SIG-M5 treated with dmso at 0.1 percent for 504 hours (cell line): ENCODE data around the gene KDM3B.
A peak's percentile ranks its signal among the peaks of the same experiment; 100 is the strongest.
"Not testable (repeated sequence)": the region's sequence is repeated elsewhere in the genome, so short reads cannot be mapped to it uniquely, and the experiment has no call there.

Experiments
- DNase-seq: peaks from one replicate; lab custom pipeline; 2025; ENCODE audit not compliant: unreplicated experiment; lab: John Stamatoyannopoulos, UW

Gene KDM3B

DNA sequence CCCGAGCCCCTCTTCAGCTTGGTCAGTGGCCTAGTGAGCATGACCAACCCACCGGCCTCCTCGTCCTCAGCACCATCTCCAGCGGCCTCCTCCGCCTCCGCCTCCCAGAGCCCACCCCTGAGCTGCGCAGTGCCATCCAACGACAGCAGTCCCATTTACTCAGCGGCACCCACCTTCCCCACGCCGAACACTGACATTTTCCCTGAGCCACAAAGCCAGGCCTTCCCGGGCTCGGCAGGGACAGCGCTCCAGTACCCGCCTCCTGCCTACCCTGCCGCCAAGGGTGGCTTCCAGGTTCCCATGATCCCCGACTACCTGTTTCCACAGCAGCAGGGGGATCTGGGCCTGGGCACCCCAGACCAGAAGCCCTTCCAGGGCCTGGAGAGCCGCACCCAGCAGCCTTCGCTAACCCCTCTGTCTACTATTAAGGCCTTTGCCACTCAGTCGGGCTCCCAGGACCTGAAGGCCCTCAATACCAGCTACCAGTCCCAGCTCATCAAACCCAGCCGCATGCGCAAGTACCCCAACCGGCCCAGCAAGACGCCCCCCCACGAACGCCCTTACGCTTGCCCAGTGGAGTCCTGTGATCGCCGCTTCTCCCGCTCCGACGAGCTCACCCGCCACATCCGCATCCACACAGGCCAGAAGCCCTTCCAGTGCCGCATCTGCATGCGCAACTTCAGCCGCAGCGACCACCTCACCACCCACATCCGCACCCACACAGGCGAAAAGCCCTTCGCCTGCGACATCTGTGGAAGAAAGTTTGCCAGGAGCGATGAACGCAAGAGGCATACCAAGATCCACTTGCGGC, 114.6 kb downstream of the KDM3B start:
- DNase-seq = no peak

DNA sequence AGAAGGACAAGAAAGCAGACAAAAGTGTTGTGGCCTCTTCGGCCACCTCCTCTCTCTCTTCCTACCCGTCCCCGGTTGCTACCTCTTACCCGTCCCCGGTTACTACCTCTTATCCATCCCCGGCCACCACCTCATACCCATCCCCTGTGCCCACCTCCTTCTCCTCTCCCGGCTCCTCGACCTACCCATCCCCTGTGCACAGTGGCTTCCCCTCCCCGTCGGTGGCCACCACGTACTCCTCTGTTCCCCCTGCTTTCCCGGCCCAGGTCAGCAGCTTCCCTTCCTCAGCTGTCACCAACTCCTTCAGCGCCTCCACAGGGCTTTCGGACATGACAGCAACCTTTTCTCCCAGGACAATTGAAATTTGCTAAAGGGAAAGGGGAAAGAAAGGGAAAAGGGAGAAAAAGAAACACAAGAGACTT, 115.2 kb downstream of the KDM3B start:
- no peak for DNase-seq

DNA sequence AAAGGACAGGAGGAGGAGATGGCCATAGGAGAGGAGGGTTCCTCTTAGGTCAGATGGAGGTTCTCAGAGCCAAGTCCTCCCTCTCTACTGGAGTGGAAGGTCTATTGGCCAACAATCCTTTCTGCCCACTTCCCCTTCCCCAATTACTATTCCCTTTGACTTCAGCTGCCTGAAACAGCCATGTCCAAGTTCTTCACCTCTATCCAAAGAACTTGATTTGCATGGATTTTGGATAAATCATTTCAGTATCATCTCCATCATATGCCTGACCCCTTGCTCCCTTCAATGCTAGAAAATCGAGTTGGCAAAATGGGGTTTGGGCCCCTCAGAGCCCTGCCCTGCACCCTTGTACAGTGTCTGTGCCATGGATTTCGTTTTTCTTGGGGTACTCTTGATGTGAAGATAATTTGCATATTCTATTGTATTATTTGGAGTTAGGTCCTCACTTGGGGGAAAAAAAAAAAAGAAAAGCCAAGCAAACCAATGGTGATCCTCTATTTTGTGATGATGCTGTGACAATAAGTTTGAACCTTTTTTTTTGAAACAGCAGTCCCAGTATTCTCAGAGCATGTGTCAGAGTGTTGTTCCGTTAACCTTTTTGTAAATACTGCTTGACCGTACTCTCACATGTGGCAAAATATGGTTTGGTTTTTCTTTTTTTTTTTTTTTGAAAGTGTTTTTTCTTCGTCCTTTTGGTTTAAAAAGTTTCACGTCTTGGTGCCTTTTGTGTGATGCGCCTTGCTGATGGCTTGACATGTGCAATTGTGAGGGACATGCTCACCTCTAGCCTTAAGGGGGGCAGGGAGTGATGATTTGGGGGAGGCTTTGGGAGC, 115.9 kb downstream of the KDM3B start:
- peak; percentile 59 for DNase-seq

DNA sequence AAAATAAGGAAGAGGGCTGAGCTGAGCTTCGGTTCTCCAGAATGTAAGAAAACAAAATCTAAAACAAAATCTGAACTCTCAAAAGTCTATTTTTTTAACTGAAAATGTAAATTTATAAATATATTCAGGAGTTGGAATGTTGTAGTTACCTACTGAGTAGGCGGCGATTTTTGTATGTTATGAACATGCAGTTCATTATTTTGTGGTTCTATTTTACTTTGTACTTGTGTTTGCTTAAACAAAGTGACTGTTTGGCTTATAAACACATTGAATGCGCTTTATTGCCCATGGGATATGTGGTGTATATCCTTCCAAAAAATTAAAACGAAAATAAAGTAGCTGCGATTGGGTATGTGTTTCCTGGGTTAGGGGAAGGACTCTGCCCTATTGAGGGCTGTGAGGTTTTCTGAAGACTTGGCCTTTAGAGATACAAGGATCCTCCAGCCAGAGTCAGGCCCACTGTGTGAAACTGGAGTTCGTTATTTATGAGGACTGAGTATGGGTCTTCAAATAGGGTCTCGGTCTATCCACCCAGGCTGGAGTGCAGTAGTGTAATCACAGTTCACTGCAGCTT, 116.6 kb downstream of the KDM3B start:
- DNase-seq = no peak

DNA sequence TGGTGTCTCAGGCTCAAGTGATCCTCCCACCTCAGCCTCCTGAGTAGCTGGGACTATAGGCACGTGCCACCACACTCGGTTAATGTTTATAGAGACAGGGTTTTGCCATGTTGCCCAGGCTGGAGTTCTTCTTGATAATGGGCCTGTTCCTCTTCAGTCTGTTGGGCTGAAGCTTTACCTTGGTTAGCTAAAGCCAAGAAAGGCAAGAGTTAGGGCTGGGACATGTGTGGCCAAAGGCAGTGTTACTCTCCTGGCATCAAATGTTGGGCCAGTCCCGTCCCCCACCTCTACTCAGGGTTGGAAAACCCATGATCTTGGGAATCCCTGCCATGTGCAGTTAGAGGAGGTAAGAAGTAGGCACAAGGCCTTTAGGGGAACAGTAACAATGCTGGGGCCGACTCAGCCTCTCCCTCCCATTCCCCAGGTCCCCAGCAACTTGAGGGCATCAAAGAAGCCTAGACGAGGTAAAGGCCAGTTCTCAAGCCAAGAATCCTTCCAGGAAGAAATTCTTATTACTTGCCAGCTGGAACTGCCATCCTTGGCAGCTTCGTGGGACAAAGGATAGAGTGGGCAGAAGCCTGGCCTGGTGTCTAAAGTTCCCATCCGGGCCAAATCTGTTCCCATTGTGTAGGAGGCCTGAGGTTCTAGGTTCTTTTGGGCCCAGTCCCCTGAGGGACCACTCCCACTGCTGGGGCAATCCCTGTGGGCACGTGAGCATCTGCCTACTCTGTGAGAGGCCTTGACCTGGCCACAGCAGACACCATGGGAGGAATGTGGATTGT, 117.2 kb downstream of the KDM3B start:
- DNase-seq = no peak

DNA sequence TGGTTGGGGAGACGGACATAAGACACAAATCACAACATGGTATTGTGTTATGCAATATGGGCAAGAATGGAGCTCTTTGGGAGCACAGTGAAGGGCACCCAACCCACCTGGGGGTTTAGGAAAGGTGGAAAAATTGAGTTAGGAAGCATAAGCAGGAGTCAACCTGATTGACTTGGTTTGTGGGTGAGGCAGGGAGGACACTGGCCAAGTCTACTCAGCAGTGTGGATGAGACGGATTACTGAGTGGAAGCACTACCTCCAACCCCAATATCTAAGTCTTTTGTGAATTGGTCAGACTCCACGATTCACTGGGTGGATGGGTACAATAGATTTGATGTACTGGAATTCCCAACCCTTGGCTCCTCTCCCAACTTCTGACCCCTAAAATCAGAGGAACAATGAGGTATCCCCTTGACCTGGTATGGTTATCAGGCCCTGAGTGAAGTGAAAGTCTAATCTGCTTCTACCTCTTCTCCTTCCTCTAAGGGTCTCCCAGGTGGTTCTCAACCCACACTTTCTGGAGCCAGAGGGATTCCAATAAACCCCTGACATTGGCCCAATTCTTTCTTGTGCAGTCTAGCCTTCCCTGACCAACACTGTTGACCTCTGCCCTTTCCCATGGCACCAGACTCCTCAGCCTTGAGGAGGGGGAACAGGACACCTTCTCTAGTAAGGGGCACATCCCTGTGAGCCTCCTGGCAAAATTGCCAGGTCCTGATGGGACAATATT, 118.0 kb downstream of the KDM3B start:
- no peak for DNase-seq

DNA sequence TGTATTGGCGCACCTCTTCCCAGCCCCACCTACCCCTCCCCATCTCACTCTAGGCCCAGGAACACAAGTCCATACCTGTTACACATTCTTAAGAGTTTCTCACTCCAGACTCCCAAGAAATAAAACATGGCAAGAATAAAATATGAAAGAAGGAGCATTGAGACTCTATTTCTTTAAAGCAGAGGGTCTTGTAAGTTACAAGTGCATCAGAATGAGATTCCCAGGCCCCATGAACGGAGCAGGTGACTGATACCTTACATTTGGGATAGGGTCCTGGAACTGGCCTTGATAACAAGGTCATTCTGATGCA, 118.5 kb downstream of the KDM3B start:
- no peak for DNase-seq

DNA sequence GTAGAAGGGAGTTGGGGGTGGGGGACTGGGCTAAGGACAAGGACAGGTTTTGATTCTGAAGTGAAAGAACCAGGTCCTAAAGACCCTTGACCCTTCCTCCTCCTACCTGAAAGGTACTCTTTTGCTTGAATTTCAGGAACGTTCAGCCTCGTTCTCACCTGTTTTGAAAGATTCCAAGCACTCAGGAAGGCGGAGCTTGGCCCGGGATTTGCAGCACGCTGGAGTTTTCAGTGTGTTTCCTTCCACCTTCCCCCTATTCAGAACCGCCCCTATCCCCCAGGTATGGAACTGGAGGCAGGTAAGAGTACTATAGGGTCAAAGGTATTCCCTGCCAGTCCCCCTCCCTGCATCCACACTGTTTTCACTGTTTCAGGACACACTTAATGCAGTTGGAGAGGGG, 119.9 kb downstream of the KDM3B start:
- no peak for DNase-seq

DNA sequence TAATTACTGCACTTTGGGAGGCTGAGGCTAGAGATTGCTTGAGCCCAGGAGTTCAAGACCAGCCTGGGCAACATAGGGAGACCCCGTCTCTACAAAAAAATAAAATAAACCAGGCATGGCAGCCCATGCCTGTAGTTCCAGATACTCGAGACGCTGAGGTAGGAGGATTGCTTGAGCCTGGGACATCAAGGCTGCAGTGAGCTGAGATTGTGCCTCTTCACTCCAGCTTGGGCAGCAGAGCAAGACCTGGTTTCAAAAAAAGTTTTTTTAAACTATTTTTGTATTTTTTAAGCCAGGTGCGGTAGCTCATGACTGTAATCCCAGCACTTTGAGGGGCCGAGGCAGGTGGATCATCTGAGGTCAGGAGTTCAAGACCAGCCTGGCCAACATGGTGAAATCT, 120.7 kb downstream of the KDM3B start:
- not testable (repeated sequence) for DNase-seq

DNA sequence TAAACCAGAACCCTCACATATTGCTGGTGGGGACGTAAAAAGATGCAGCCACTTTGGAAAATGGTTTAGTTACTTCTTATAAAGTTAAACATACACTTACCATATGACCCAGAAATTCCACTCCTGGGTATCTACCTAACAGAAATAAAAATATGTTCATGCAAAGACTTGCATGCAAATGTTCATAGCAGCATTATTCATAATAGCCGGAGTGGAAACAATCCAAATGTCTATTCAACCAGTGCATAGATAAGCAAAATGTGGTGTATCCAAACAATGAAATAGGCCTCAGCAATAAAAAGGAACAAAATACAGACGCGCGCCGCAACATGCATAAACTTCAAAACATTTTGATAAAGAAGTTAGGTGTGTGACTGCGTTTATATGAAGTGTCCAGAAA, 124.4 kb downstream of the KDM3B start:
- DNase-seq = no peak

DNA sequence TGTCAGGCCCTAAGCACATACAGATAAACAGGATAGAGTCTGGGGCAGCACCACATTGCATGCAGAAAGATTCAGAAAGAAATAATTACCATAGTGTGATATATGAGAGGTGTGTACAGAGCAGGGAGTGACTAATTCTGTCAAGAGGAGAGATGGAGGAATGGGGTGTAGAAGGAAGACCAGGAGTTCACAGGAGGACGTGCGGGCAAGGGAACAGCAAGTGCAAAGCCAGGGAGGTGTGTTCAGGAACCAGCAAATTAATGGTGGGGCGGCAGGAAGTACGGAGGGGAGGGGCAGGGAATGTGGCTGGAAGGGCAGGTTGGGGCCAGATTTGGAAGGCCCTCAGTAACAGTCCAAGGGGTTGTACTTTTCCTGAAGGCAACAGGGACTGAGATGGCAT, 130.2 kb downstream of the KDM3B start:
- no peak for DNase-seq
